HG02588 (cell line): ENCODE results near the gene TRPM2.
"Not testable (repeated sequence)": the region's sequence is repeated elsewhere in the genome, so short reads cannot be mapped to it uniquely, and the experiment has no call there.

Experiments used
- ATAC-seq: cut with Tn5 transposase; IDR thresholded peaks from one replicate; pipeline ENCODE4 v1.9.1; 2021; ENCODE audit warnings: mild to moderate bottlenecking, moderate library complexity; ENCODE audit not compliant: unreplicated experiment

Gene TRPM2

DNA sequence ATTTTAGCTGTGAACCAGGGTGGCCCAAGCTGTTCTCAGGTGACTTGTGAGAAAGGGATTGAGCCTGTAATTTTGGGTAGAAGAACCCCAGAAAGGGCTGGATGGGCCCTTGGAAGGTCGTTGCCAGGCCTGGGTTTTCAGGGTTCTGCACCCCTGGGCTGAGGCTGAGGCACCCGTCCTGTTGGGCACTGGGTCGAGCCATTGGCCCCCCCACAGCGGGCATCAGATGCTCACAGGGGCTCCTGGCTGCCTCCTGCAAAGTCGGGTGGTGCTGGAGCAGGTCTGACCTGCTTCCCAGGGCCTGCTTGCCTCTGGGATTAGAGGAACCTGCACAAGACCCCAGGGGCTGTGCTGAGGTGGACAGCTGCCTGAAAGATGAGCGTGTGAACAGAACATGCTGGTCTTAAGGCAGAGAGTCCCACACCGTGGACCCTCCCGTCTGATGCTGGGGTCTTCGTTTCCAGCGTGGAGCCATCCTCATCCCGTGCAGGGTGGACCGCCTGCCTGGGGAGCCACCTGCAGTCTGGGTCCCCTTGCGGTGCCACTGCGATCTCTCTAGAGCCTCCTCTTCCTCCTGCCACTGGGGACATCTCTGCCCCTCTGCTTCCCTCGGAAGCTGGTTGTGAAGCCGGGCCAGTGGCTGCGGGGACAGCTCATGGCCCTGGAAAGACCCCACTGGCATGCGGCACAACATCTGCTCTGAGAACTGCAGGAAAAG, 1.7 kb upstream of the TRPM2 start:
- ATAC-seq, result no peak

DNA sequence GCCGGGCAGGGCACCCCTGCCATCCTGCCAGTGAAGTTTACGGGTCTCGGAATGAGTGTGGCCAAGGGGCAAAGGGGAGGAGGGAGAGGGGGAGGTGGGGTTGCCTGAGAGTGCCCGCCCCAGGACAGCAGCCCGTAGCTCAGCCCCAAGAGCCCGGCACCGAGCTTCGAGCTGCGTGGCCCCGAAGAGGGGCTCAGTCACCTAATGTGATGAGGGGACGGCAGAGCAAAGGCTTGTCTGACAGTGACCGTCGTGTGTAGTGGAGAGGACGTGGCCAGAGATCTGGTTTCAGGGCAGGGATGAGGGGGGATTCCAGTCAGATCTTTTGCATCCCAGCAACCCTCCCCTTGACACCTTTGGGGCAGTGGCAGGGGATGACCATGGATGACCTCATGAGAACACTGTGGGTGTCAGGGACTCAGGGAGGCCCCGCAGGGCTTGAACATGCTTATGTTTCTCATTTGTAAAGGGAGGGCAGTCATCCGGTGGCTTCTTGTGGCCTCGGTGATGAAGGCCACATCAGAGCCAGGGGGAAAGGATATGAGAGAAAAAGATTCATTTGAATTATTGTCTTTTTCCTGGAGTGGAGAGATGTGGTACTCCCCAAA, 1.1 kb upstream of the TRPM2 start:
- ATAC-seq, result no peak

DNA sequence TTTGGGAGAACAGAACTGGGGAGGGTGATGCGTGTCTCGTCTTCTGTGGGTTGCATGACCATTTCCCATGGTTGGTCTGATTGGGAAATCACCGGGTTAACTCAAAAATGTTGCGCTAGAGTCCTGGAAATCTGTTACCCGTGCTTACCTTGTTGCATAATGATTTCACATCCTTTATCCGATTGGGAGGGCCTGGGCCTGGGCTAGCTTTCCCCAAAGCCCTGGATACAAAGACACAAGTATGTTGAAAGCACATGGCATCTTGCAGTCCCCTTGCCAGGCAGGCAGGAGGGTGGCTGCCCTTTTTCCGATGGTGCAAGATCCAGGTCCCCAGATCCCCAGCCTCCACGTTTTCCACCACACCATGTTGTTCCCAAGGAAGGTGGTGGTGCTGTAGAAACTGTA, 582 bp downstream of the TRPM2 start:
- ATAC-seq, result no peak

DNA sequence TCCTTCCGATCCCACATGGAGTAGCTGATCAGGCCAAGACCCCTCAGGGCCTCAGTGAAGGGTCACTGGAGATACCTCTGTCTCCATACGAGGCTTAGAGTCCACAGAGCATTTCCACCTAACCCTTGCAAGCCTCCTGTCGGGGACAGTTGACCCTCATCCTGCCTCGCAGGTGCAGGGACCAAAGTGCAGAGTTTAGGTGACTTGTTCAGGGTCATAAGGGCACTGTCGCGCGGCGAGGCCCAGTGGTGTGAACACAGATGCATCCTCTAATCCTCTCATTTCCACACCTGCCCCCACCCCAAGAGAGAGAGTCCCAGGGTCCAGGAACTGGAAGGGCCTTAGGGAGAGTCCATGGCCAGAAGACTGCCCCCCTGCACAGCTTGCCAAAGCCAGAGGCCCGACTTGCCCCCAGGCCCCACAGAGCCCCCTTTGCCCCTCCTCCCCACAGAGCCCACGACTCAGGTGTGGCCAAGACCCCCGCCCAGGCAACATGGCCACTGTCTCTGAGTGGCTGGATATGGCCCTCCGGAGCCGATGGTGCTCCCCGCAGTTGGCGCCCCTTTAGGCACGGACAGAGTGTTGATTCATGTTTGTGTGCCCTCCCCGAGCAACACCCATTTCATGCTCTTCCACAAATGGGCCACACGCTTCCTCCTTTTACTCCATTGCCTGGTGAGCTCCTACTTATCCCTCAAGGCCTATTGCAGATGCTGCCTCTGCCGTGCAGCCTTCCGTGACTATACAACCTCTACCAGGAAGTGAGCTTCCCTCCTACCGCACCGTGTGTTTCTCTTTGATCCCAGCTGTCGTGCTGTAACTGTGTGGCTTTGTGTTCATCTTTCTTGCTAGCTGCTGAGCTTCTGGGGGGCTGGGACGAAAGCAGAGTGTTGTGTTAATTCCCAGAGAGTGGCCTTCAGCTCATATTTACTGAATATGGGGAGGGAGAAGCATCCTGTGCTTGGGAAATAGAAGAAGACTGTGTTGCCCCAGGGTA, 1.7 kb downstream of the TRPM2 start:
- no peak for ATAC-seq

DNA sequence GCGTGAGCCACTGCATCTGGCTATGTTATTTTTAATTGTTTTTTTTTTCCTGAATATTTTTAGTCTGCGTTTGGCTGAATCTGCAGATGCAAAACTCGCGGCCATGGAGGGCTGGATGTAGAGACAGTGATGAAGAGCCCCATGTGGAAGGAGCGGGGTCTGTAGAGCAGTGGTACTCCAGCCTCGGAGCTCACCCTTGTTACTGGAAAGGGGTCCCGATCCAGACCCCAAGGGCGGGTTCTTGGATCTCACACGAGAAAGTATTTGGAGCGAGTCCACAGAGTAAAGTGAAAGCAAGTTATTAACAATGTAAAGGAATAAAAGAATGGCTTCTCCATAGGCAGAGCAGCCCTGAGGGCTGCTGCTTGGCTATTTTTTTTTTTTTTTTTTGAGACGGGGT, 2.7 kb downstream of the TRPM2 start:
- ATAC-seq, result no peak

DNA sequence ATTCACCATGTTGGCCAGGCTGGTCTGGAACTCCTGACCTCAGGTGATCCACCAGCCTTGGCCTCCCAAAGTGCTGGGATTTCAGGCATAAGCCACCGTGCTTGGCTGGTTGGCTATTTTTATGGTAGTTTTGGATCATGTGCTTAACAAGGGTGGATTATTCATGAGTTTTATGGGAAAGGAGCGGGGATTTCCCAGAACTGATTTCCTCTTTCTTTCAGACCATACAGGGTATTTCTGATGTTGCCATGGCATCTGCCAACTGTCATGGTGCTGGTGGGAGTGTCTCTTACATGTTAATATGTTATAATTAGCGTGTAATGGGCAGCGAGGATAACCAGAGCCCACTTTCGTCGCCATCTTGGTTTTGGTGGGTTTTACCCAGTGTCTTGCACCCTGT, 3.2 kb downstream of the TRPM2 start:
- no peak for ATAC-seq

DNA sequence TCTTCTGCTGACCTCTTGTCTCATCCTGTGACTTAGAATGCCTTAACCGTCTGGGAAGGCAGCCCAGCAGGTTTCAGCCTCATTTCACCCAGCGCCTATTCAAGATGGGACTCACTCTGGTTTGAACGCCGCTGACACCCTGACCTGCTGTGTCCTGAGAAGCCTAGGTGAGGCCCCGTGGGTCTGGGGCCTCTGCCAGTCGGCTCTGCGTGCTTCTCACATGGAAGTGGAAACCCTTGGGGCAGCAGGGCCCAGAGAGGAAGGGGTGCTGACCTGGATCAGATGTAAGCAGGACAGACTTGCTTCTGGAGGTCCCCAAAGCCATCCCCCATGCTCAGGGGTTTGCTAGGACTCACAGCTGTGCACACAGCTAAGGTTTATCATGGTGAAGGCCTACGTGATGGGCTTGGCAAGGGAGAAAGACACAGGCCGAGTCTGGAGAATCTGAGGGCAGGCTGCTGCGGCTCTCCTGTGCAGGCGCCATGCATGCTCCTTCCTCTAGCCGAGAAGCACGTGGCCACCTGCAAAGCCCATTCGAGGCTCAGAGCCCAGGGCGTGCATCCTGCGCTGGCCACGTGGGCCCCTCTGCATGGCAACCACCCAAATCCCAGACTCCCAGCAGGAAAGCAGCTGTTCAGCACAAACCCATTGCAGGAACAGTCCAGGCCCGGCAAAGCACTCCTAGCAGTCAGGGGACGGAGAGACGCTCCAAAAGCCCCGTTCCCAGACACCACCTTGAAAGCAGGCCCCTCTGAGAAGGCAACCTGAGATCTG, 3.8 kb downstream of the TRPM2 start:
- no peak for ATAC-seq

DNA sequence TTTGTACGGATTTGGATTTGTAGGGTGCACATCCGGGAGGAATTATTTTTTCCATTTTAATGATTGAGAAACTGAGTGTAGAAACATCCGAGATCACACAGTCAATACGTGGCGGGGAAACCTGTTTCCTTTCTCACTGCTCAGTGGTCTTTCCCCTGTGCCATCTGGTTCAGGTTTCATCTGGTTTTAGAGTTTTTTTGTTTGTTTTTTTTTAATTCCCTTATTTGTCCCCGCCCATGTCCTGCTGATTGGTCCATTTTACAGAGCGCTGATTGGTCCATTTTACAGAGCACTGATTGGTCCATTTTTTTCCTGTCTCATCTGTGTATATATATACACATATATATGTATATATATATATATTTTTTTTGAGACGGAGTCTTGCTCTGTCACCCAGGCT, 6.0 kb downstream of the TRPM2 start:
- no peak for ATAC-seq

DNA sequence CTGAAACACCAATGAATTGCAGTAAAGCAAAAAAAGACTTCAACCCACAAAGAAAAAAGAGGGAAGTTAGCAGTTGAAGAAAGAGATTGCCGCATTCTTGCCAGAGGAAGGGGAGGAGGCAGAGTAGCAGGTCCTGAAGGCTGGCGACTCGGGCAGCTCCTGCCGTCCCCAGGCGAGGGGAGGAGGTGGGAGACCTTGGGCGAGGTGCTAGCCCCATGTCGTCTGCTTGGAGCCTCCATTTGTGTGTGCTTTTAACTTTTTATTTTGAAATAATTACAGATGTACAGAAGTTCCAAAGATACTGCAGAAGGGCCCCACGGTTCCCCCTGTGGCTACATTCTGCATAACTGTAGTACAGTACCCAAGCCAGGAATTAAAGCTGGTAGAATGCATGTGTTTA, 6.7 kb downstream of the TRPM2 start:
- ATAC-seq, result no peak

DNA sequence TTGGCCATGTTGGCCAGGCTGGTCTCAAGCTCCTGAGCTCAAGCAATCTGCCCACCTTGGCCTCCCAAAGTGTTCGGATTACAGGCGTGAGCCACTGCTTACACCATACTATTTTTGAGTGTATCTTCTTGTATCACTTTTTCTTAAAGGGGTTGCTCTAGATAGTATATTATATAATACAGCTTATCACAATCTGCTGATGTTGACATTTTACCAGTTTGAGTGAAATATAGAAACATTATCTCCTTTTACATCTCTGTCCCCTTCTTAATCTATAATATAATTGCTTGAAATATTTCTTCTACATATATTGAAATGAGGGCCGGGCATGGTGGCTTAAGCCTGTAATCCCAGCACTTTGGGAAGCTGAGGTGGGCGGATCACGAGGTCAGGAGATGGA, 8.5 kb downstream of the TRPM2 start:
- ATAC-seq, result not testable (repeated sequence)

DNA sequence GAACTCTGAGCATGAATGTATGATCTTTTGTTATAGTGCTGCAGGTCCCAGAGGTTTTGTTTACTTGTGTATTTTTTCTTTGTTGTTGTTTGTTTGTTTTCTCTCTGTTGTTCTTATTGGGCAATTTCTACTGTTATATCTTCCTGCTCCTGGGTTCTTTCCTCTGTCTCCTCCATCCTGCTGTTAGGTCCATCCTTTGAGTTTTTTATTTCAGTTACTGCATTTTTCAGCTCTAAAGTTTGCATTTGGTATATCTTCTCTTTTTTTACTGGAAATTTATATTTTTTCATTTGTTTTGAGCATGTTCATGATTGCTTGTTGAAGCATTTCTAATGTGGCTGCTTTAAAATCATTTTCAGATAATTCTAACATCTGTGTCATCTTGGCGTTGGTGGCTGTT, 9.9 kb downstream of the TRPM2 start:
- ATAC-seq, result no peak

DNA sequence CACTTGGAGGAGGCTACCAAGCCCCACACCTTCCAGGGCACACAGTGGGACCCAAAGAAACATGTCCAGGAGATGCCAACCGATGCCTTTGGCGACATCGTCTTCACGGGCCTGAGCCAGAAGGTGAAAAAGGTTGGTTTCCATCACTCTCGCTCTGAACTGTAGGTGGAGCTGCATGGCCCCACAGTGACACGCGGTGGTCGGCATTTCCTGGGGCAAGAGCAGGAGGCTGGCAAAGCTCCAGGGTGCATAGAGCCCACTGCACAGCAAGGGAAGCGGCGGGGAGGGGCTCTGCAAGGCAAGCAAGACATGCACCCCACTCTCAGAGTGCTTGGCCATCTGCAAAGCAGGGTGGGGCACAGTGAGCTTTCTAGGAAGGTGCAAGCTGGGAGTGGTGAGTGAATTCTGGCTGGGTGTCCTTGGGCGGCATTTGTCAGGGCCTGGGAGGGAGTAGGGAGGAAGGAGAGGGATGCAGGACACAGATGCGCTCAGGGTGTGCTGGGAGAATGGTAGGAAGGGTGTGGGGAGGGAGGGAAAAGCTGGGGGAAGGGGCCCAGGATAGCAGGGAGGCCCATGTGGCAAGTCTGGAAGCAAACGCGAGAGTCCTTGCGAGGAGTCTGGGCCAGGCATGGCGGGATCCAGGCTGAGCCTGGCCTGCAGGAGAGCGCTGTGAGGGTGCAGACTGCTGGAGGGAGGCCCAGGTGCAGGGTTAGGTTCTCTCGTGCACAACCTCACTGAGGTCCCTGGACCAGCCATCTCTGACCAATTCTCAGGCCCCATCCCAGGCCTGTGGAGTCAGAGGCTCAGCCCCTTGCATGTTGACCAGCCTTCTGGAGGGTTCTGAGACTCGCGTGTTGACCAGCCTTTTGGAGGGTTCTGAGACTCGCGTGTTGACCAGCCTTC, 11.0 kb downstream of the TRPM2 start:
- no peak for ATAC-seq

DNA sequence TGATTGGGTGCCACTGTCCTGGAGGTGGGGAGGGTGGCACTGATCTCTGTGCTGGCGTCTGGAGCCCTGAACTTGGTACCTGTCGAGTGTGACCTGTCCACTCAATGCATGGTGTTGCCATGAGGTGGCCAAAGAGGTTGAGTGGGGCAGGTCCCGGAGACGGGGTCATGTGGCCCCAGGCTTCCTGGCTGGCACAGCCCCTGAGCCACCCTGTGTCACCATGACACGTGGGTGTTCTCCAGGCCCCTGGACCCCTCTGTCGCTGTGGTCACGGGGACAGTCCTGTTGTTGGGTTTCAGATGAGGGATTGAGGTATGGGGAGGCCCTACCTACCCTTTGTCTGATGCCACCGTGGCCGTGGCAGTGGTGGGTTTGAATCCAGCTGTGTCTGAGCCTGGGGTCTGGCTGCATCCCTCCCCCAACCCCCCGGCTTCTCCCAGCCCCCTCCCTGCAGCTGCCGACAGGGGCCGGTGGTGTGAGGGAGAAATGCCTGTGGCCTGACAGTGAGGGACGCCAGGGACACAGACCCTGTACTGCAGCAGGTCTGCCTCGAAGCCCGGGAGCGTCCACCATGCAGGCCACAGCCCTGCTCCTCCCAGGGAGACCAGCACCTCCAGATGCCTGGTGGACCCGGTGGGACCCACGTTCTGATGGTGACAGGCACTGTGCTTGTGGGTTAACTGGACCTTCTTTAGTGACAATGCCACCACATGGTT, 12.0 kb downstream of the TRPM2 start:
- no peak for ATAC-seq

DNA sequence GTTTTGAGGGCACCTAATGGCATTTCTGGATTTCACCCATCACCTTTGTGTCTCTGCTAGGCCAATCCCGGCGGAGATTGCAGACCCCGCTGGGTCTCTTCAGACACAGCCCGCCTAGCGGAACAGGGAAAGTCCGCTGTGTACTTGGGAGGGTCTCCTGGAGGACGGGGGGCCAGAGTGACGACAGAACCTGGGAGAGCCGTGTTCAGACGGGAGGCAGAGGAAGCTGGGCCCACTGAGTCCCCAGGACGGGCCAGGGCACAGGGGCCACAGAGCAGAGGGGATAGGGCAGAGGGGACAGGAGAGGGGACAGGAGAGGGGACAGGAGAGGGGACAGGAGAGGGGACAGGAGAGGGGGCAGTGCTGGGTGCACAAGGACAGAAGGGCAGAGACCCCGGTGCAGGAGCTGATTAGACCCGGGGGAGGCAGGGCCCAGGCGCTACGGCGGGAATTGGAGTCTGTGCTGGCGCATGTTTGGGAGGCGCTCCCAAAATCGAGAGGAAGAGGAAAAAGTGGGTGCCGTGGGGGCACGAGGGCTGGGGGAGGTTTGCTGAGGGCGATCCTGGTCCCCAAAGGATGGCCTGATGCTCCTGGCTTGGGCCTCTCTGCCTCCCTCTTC, 12.7 kb downstream of the TRPM2 start:
- no peak for ATAC-seq

DNA sequence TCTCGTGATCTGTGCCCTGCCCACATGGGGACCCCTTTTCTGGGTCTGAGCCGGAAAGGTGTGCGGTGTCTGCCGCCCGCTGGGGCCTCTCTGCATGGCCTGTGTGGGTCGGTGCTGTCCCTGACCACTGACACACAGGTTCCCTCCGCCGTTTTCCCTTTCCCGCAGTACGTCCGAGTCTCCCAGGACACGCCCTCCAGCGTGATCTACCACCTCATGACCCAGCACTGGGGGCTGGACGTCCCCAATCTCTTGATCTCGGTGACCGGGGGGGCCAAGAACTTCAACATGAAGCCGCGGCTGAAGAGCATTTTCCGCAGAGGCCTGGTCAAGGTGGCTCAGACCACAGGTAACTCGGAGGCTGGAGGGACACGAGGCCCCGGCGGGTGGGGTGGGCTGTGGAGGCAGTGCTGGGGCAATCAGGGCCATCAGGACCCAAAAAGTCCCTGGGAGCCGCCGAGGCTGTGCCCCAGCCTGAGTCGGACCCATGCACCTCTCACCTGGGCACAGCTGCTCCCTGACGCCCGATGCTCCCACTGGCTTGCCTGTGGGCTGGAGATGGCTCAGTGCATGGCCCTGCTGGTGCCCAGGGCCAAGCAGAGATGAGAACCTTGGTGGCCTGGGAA, 13.3 kb downstream of the TRPM2 start:
- no peak for ATAC-seq

DNA sequence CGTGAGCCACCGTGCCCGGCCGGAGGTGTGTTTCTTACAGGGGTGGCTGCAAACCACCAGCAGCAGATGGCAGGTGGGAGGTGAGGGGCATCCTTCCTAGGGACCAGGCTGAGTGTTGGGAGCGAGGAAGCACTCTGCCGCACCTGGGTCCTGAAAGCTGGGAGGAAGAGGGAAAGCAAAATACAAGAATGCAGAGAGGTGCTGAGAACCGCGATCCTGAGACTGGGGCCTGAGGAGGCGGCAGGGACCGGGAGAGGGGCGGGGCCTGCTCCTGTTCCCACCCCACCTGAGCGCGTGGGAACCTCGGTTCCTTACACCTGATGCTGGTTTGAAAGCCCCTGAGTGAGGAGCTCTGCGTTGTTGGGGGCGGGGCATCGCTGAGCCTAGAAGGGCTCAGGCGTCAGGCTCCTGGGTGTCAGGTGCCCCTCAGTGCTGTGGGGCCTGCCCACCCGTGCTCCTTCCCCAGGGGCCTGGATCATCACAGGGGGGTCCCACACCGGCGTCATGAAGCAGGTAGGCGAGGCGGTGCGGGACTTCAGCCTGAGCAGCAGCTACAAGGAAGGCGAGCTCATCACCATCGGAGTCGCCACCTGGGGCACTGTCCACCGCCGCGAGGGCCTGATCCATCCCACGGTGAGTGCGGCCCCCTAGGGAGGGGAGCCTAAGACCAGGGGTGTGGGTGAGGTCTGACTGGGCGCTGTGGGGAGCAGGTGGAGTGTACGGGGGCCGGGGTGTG, 15.5 kb downstream of the TRPM2 start:
- ATAC-seq, result no peak

DNA sequence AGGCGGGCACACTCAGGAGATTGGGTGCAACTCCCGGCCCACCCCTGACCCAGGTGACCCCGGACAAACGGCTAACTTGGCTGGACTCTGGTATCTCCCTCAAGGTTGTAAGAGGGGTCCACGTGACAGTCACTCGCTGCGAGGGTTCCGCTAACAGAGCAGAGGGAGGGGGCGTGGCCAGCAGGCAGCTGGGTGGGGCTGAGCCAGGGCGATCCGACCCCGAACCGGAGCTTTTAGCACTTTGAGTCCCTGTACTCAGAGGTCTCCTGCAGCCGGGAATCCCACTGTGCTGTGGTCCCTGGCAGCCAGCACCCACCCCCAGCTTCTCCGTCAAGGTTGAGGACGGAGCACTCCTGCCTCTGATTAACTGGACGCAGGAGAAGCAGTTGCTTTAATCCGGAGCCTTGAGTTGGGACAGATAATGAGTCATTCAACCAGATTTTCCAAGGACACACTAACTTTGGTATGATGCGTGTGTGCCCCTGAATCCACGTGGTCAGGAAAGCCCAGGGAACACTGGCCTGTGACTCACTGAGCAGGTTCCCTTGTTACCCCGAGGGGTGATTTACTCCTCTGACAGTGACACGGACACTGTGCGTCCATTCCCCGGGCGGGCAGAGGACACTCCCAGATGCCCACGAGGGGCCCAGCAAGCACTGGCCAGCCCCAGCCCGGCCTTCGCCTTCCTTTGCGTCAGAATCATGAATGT, 16.8 kb downstream of the TRPM2 start:
- no peak for ATAC-seq
